IPS DF 19.7 (cell line): ENCODE data around the gene ZNF771.
"Not testable (repeated sequence)": the region's sequence is repeated elsewhere in the genome, so short reads cannot be mapped to it uniquely, and the experiment has no call there.

Experiments used
- DNase-seq: peaks from one replicate; pipeline ENCODE4 v3.0.0-alpha.2; 2013; ENCODE audit warnings: low read depth, low spot score

ZNF771 gene

GRCh38 chr16:30375864-30376263 is 31.5 kb upstream of the ZNF771 start:
- no peak for DNase-seq

GRCh38 chr16:30376461-30376902 is 30.9 kb upstream of the ZNF771 start:
- no peak for DNase-seq

DNA sequence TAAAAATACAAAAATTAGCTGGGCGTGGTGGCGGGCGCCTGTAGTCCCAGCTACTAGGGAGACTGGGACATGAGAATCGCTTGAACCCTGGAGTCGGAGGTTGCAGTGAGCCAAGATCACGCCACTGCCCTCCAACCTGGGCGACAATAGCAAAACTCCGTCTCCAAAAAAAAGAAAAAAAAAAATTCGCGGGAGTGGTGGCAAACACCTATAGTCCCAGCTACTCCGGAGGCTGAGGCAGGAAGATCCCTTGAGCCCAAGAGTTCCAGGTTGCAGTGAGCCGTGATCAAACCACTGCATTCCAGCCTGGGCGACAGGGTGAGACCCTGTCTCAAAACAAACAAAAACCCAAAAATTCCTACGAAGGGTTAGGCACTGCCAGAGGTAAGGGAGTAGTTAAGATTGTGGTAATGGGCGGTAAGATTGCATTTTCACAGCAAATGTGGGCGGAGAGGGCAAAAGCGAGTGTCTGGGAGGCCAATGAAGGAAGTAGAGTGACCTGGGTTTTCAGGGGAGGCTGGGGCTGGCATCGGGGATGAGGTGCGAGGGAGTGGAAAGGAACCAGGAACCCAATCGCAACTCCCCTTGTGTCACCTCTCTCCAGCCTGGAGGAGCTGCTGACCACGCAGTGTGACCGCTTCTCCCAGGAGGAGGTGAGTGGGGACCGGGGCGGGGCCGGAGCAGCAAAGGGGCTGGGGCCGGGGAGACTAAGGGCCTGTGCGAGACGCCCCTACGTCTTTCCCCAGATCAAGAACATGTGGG is 30.2 kb upstream of the ZNF771 start:
- DNase-seq = no peak

- peak; percentile 84 for DNase-seq
These were observed 29.6 kb upstream of the ZNF771 start for GRCh38 chr16:30377812-30378235.

DNA sequence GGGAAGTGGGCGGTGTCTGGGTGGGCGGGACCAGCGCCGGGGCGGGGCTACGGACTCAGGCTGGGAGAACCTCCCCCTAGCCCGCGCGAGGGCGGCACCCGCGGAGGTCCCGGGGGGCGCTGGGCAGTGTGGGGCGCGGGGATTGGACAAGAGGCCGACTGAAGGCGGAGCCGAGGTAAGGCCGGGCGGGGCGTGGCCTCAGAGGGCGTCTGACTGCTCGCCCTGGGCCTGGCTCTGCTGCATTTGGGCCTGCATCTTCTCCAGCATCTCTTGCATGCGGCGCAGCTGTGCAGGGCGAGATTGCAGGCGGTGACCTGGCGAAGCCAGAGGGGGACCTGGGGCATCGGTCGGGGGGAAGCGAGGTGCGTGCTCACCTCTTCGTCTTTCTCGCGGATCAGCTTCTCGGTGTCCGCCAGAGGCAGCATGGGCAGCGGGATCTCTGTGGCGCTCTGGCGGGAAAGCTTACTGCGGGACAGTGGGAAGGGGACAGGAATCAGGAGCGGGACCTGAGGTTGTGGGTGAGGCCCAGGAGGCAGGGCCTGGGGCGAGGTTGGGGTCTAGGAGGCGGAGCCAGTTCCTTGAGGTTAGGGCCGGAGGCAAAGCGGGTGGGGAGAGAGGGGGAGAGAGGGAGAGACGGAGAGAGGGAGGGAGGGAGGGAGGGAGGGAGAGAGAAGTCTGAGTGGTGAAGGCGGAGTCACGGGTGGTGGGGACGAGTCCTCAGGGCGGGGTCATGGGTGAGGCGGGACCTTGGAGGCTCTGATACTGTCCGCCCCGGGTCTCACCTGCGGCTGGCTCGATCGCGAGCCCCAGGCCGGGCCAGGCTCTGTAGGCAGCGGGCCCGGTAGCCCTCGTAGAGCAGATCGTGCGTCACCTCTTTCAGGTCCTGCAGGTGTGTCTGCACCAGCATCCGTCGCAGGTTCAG is 28.9 kb upstream of the ZNF771 start:
- DNase-seq = peak; percentile 76

GRCh38 chr16:30379158-30379783 is 28.1 kb upstream of the ZNF771 start:
- DNase-seq = no peak

DNA sequence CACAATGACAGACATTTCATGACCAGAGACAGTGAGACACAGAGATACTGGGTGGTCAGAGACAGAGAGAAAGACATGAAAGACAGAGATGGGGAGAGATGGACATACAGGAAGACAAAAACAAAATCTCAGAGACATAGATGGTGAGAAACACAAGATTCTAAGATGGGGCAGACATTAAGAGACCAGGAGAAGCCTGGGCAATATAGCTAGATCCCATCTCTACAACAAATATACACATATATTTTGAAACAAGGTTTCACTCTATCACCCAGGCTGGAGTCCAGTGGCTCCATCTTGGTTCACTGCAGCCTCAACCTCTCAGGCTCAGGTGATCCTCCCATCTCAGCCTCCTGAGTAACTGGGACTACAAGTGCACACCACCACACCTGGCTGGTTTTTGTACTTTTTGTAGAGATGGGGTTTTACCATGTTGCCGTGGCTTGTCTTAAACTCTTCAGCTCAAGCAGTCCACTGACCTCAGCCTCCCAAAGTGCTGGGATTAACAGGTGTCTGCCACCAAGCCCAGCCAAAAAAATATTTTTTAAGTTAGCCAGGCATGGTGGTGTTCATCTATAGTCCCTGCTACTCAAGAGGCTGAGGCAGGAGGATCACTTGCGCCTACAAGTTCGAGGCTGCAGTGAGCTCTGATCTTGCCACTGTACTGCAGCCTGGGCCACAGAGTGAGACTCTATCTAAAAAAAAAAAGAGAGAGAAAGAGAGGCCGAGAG is 27.2 kb upstream of the ZNF771 start:
- DNase-seq = no peak

- no peak for DNase-seq
These were observed 26.6 kb upstream of the ZNF771 start for GRCh38 chr16:30380803-30381208.

GRCh38 chr16:30381291-30382041 is 25.9 kb upstream of the ZNF771 start:
- DNase-seq = no peak

- DNase-seq = no peak
These were observed 25.1 kb upstream of the ZNF771 start, which contains the start of gene SEPTIN1 for GRCh38 chr16:30382111-30382881. TSS of gene SEPTIN1 (minus strand) at chr16:30382561. CDS start at chr16:30382542, 19 bp downstream.

DNA sequence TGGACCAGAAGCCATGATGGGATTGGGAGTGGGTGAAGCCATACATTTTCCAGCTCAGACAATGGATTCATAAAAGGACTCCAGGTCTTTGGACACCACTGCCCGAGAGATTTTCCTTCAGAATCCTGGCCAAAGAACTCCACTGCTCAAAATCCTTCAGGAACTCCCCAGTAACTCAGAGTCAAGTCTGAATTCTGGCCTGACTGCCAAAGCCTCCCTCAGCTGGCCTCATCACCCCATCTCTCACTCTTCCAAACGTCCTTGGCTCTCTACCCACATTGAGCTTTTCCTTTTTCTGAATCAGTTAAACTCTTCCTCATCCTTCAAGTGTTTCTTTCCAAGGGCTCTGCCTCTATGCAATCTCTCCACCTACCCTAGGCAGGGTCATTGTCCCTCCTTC is 23.9 kb upstream of the ZNF771 start:
- DNase-seq = no peak

DNA sequence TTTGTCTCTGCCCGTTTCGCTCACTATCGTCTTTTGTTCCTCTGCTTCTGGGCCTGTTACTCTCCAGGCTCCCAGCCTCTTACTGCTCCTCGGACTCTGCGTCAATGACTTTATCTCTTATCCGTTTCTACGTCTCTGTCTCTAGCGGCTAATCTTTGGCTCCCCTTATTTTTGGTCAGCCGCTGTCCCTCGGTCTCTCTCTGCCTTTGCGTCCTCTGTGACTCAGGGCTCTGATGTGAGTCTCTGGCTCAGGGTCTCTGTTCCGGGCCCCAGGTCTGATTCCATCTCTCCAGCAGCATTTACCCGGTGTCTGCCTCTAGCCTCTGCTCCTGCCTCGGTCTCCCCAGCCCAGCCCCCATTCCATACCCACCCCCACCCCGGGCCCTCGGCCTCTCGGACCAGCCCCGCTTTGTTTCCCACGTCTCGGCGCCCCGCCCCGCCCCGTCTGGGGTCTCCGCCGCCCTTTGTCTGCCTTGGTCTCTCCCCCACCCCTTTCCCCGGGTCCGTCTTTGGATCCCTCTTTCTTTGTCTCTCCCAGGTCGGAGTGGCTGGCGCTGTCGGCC is 12.7 kb upstream of the ZNF771 start:
- DNase-seq = no peak

GRCh38 chr16:30395155-30395991 is 12.0 kb upstream of the ZNF771 start, which contains the start of gene ZNF48:
TSS of gene ZNF48 (plus strand) at chr16:30395420. CDS start at chr16:30395795, 375 bp downstream.
- DNase-seq = peak; percentile 77

DNA sequence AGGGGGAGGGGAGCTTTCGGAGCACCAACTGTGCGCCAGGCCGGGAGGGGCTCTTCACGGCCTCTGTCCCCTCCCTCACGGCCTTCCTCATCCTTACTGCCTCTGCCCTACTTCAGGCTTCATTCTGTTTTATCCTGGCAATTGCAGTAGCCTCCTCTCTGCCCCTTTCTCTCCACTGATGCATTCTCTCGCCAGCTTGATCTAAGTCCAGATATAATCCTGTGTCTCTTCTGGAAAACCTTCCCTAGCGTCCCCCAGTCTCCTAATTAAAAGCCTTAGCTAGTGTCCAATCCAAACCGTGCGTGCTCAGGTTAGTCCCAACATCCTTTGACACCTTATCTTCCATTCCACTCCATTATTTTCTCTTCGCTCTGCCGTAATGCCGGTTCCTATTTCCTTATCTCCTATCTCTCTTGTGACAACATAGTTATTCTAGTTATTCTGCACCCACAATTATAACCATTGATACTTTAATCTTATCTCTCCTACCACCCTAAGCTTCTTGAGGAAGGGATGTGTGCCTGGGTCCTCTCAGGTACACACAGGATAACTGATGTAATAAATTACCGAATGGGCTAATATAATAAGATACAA is 11.3 kb upstream of the ZNF771 start:
- no peak for DNase-seq

GRCh38 chr16:30396627-30397026 is 10.8 kb upstream of the ZNF771 start:
- not testable (repeated sequence) for DNase-seq

- no peak for DNase-seq
These were observed 10.3 kb upstream of the ZNF771 start for GRCh38 chr16:30397056-30397455.

GRCh38 chr16:30397776-30398660 is 9.4 kb upstream of the ZNF771 start:
- DNase-seq = no peak
